ENCODE data around the gene PTGES. TPM values are rescaled to one million over a fixed set of nuclear protein-coding genes. Genes with fewer than 3 reads are reported as not detected.

Gene PTGES
- total and polyA plus RNA-seq, 9 of the 15 experiments (the other 6 are each of a cell fraction or from before 2014, with no cell fraction given): 0.13 TPM; not detected in 8

DNA sequence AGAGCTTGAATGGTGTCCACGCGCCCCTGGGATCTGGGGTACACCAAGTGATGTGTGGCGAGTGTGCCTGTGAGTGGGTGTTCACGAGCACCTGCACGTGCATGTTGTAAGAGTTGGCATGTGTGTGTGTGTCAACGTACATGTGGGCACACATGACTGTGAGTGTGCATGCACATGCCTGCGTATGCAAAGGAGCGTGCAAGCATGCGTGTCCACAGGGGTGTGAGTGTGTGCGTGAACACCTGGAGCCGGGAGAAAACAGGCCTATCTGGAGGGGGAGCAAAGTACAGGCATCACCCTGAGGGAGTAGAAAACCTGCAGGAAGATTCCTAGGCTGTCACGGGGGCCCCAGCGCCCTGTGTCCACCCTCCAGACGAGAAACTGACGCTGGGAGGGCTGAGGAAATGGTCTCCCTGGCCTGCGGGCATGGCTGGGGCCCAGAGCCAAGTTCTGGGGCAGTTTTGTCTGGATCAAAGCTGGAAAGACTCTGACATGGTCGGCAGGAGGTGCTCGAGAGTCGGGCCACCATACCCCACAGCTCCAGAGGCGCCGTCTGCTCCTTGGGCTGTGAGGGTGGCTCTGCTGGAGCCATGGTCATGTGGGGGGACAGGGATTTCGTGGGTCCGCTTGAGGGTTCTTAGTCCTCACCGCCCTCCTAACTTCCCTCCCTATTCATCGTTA is 31.8 kb downstream of the PTGES start (continued):
- TF ChIP-seq KDM2B (CRISPR knock-in tag; IDR thresholded peaks at IDR 0.05) (no peak), OTX1 (CRISPR knock-in tag; IDR thresholded peaks at IDR 0.05) (no peak), SMARCA4 (IDR thresholded peaks at IDR 0.05) (no peak), ZKSCAN8 (CRISPR knock-in tag; IDR thresholded peaks at IDR 0.05) (no peak), ZFP1 (CRISPR knock-in tag; IDR thresholded peaks at IDR 0.05) (no peak), ZNF217 (CRISPR knock-in tag; IDR thresholded peaks at IDR 0.05) (0 out of 2 replicates have a peak, but pooled peaks have one; percentile 37), PHF21A (IDR thresholded peaks at IDR 0.05; ENCODE audit: borderline replicate concordance, low read depth) (no peak), GTF2A2 (tag; IDR thresholded peaks at IDR 0.05) (no peak), NR4A1 (CRISPR knock-in tag; IDR thresholded peaks at IDR 0.05) (no peak), NR4A1 (tag; IDR thresholded peaks at IDR 0.05) (no peak), ZNF197 (CRISPR knock-in tag; IDR thresholded peaks at IDR 0.05; ENCODE audit: low read depth) (no peak), GTF2F1 (IDR thresholded peaks at IDR 0.05; ENCODE audit: low read depth, low read length) (no peak), ZNF384 (IDR thresholded peaks at IDR 0.05; ENCODE audit: low read depth, low read length) (no peak), CSDE1 (IDR thresholded peaks at IDR 0.05) (no peak), ZNF695 (CRISPR knock-in tag; IDR thresholded peaks at IDR 0.05) (no peak), ZNF24 (IDR thresholded peaks at IDR 0.05) (no peak), RBBP5 (IDR thresholded peaks at IDR 0.05; ENCODE audit: borderline replicate concordance, insufficient read depth, low read length, poor library complexity, severe bottlenecking) (no peak), RUNX1 (IDR thresholded peaks at IDR 0.05; ENCODE audit: low read depth) (no peak), HCFC1 (IDR thresholded peaks at IDR 0.05; ENCODE audit: low read depth, low read length) (no peak)
- TF ChIP-seq, protein P1, sequence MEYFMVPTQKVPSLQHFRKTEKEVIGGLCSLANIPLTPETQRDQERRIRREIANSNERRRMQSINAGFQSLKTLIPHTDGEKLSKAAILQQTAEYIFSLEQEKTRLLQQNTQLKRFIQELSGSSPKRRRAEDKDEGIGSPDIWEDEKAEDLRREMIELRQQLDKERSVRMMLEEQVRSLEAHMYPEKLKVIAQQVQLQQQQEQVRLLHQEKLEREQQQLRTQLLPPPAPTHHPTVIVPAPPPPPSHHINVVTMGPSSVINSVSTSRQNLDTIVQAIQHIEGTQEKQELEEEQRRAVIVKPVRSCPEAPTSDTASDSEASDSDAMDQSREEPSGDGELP (CRISPR knock-in tag; IDR thresholded peaks at IDR 0.05; ENCODE audit: borderline replicate concordance): 0 out of 2 replicates have a peak, but pooled peaks have one; percentile 39
- TF ChIP-seq, protein P2, sequence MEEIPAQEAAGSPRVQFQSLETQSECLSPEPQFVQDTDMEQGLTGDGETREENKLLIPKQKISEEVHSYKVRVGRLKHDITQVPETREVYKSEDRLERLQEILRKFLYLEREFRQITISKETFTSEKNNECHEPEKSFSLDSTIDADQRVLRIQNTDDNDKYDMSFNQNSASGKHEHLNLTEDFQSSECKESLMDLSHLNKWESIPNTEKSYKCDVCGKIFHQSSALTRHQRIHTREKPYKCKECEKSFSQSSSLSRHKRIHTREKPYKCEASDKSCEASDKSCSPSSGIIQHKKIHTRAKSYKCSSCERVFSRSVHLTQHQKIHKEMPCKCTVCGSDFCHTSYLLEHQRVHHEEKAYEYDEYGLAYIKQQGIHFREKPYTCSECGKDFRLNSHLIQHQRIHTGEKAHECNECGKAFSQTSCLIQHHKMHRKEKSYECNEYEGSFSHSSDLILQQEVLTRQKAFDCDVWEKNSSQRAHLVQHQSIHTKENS (CRISPR knock-in tag; IDR thresholded peaks at IDR 0.05): no peak
- TF ChIP-seq, protein P3, sequence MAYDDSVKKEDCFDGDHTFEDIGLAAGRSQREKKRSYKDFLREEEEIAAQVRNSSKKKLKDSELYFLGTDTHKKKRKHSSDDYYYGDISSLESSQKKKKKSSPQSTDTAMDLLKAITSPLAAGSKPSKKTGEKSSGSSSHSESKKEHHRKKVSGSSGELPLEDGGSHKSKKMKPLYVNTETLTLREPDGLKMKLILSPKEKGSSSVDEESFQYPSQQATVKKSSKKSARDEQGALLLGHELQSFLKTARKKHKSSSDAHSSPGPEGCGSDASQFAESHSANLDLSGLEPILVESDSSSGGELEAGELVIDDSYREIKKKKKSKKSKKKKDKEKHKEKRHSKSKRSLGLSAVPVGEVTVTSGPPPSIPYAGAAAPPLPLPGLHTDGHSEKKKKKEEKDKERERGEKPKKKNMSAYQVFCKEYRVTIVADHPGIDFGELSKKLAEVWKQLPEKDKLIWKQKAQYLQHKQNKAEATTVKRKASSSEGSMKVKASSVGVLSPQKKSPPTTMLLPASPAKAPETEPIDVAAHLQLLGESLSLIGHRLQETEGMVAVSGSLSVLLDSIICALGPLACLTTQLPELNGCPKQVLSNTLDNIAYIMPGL (CRISPR knock-in tag; IDR thresholded peaks at IDR 0.05): no peak
